ENCODE measurements around the gene GDF2. TPM values are rescaled to one million over a fixed set of nuclear protein-coding genes. Genes with fewer than 3 reads are reported as not detected.

Gene GDF2
- total RNA-seq, 1 experiment from 2014 or later, result not detected

DNA sequence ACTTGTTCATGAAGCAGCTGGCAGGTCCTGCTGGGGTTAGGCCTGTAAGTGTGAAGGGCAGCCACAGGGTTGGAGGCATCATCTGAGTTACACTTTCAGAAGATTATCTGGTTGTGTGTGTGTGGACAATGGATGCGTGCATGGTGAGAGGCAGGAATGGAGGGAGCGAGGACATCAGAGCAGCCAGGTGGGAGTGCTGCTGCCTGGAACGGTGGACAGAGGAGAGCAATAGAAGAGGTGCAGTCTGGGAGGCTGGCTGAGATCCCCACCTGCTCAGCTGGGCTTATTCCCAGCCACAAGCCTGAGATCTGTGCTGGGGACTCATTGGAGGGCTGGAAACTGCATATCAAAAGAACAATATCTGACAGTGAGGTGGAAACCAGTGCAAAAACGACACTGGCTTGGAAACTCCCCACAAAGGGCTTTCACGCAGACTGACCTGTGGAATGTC, 44.0 kb downstream of the GDF2 start:
- no peak overlapping the region for H2BK120ac ChIP-seq (ENCODE audit: low read depth, low read length, poor library complexity, severe bottlenecking)
- H2BK15ac ChIP-seq (ENCODE audit: low read depth, low read length), result no peak overlapping the region
- no peak overlapping the region for H2AK5ac ChIP-seq (ENCODE audit: insufficient read length, low read length)
- no peak overlapping the region for H3K4me2 ChIP-seq (ENCODE audit: insufficient read depth, insufficient read length, low read length)
- no peak overlapping the region for H3T11ph ChIP-seq (ENCODE audit: low read length)
- H3K14ac ChIP-seq (ENCODE audit: insufficient read depth, low read length), result no peak overlapping the region
- no peak overlapping the region for H4K91ac ChIP-seq (ENCODE audit: insufficient read length, low read depth, low read length)
- no peaks in the 10 kb centered on the region for H3K23me2 ChIP-seq (ENCODE audit: insufficient read length, low read depth, low read length, poor library complexity, severe bottlenecking)
- H3K56ac ChIP-seq (ENCODE audit: insufficient read length, low read depth, low read length), result no peak overlapping the region
- H3K4ac ChIP-seq (ENCODE audit: low read depth, low read length), result no peak overlapping the region
- no peak for DNase-seq
- H4K20me1 ChIP-seq (ENCODE audit: control insufficient read depth, insufficient read depth, insufficient read length), result no peaks in the 10 kb centered on the region
- no peak overlapping the region; a peak in 3 of 7 replicates for H3K27ac Mint-ChIP-seq
- WGBS (ENCODE audit: extremely low coverage, insufficient read length, low lambda C conversion rate), result no CpG with 5 or more reads among the region's 5 CpGs
- no peak overlapping the region for H2BK20ac ChIP-seq (ENCODE audit: low read depth, low read length, poor library complexity, severe bottlenecking)
- H2BK5ac ChIP-seq (ENCODE audit: insufficient read length, low read length), result no peak overlapping the region
- no peak overlapping the region for H2BK12ac ChIP-seq (ENCODE audit: insufficient read length, low read depth, low read length)
- peaks cover 15 to 19% of the 10 kb centered on the region in 2 experiments for H3K4me1 Mint-ChIP-seq
- H3K18ac ChIP-seq (ENCODE audit: insufficient read length, low read depth, low read length), result no peak overlapping the region
- H2AFZ ChIP-seq (ENCODE audit: low read length), result no peak overlapping the region
- H3K79me1 ChIP-seq (ENCODE audit: insufficient read depth, low read depth, low read length, poor library complexity, severe bottlenecking), result no peaks in the 10 kb centered on the region
- H3K9me3 ChIP-seq (ENCODE audit: control insufficient read depth, low read depth, low read length), result no peaks in the 10 kb centered on the region
- H3K27me3 ChIP-seq (ENCODE audit: insufficient read depth, low read length), result no peaks in the 10 kb centered on the region
- H4K8ac ChIP-seq (replicated peaks; ENCODE audit: insufficient read length, low read depth, low read length), result no peak overlapping the region
- no peaks in the 10 kb centered on the region for H3K4me1 ChIP-seq (ENCODE audit: insufficient read depth, low read length)
- no peak overlapping the region for H4K5ac ChIP-seq (ENCODE audit: insufficient read length, low read depth, low read length)
- no peaks in the 10 kb centered on the region for H3K36me3 Mint-ChIP-seq (ENCODE audit: insufficient read depth in 1 of 3, low read depth in 3 of 3)
- no peak overlapping the region for H3K9ac ChIP-seq (ENCODE audit: extremely low read depth, insufficient read length, low read length)
- H3K23ac ChIP-seq (ENCODE audit: insufficient read length, low read depth, low read length), result no peak overlapping the region
- no peak overlapping the region; a peak in 1 of 5 replicates for H3K4me3 Mint-ChIP-seq
- no peaks in the 10 kb centered on the region for H3K27me3 Mint-ChIP-seq (ENCODE audit: low read depth)
- no peak overlapping the region for H3K27ac ChIP-seq (ENCODE audit: insufficient read length, low read depth, low read length)
- no peaks in the 10 kb centered on the region; a peak in 1 of 5 replicates for H3K9me3 Mint-ChIP-seq
- H3K79me2 ChIP-seq (ENCODE audit: insufficient read depth, low read length), result no peaks in the 10 kb centered on the region
- TF ChIP-seq, protein P1, sequence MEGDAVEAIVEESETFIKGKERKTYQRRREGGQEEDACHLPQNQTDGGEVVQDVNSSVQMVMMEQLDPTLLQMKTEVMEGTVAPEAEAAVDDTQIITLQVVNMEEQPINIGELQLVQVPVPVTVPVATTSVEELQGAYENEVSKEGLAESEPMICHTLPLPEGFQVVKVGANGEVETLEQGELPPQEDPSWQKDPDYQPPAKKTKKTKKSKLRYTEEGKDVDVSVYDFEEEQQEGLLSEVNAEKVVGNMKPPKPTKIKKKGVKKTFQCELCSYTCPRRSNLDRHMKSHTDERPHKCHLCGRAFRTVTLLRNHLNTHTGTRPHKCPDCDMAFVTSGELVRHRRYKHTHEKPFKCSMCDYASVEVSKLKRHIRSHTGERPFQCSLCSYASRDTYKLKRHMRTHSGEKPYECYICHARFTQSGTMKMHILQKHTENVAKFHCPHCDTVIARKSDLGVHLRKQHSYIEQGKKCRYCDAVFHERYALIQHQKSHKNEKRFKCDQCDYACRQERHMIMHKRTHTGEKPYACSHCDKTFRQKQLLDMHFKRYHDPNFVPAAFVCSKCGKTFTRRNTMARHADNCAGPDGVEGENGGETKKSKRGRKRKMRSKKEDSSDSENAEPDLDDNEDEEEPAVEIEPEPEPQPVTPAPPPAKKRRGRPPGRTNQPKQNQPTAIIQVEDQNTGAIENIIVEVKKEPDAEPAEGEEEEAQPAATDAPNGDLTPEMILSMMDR (conservative IDR thresholded peaks at IDR 0.05), result no peak
